Right ventricle myocardium superior (tissue), 1 donor: ENCODE measurements around the gene SIAH3. TPM values are rescaled to one million over a fixed set of nuclear protein-coding genes. Genes with fewer than 3 reads are reported as not detected.
A peak's percentile ranks its signal among the peaks of the same experiment; 100 is the strongest.

ENCODE experiments used
- ATAC-seq: fragments of 200-7000 bp; cut with Tn5 transposase; one replicate; pipeline ENCODE4 v1.9.1; 2020; ENCODE audit warnings: mild to moderate bottlenecking; ENCODE audit not compliant: poor library complexity
- DNase-seq: peaks from one replicate; pipeline ENCODE4 v3.0.0-alpha.2; 2020
- intact Hi-C: fragments of 100-400 bp; cut with DNase I; formaldehyde crosslinking; loops from one replicate; pipeline ENCODE4 v1.11.2; 2022
- total RNA-seq: library from RNA; stranded (reverse); fragmentation: NEBNext Ultra II Directional; extraction: Animal tissue kit (Norgen Biotek cat#: 25700); gene quantifications from one replicate; pipeline ENCODE4 v1.2.1, GENCODE V29; 2021
- donor health status: DM: no; HTN: yes; CAD: no; lungs with severe emphysema.

SIAH3 gene
- total RNA-seq, 1 donor from 2014 or later: not detected

DNA sequence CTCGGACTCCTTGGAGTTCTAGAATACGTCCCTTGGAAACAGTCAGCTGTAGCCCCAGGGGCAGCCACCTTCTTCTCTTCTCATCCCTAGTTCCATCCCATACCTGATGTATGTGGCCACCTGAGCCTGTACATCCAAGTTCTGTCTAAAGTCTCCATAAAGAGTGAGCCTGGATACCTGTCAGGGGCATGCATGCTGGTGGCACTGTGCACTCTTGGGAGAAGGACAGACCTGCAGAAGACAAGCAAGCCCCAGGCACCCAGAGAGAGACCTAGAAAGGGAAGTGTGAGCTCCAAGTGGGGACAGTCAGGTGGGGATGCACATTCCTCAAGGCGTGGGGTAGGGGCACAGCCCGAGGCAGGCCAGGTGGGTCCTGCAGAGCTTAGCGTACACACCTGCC, 21.4 kb downstream of the SIAH3 start:
- ATAC-seq: no peak
- intact Hi-C loops: no loop called here
- DNase-seq: no peak

DNA sequence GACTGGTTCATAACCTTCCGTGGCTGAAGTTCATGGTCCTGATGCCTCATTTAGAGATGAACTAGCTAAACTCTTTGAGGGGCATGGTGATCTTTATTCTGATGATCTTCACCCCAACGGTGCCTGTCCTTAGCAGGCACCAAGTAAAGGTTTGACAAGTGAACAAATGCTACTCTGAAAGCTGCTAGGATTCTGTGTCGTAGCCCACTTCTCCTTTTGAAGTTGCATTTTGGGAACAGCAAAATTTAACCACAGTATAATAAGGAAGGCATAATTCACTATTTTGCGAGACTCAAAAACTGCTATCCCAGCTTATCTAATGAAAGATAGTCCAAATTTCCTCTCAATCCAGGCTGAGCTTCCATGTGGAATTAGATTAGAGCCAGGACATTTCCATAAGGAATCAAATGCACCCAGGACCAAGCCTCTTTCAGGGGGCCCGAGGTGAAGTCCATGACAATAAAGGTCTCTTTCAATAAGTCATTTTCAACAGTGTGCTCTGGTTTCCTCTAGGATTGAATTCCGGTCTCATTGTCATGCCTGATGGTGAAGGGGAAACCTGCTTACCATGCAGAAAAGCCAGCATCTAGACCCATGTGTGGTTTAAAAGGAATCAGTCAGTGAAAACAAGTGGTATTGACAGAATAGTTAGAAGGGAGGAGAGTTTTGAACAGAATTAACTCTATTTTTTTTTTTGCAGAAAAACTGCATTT, 23.1 kb downstream of the SIAH3 start:
- intact Hi-C loops: no loop called here
- ATAC-seq (no peak), DNase-seq (no peak)

DNA sequence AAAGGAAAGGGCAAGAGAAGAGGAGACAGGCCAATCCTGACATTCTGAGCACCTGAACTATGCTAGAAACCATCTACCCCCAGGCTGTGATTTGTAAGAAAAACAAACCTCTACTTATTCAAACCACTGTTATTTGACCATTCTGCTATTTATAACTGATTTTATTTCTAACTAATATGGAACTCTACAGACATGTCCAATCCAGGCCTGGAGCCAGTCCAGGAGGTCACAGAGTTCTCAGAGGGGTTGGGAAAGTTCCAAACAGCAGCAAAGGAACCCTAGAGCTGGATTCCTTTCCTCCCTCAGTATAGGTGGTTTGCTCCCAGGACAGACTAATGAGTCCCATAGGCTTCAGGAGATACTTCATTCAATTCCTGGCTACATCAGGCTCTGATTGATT, 24.2 kb downstream of the SIAH3 start:
- DNase-seq: peak; percentile 73
- intact Hi-C loops: no loop called here
- peak; percentile 67 for ATAC-seq

DNA sequence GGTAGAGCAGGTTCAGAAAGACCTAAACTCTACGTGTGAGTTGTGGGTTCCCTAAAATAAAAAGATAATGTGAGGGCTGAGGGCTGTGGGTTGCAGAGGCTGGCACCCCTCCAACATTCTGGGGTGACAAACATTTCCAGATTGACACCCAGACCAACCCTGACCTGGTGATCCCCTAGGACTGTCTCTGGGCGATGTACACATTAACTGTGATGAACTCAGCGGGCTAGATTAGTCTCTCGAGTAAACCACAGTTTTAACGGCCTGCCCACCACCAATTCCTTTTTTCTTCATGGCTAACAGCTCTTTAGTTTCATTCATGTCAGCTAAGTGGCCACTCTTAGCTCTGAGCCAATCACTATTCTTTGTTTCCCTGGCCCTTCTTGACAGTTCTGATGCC, 24.8 kb downstream of the SIAH3 start:
- ATAC-seq (no peak), DNase-seq (no peak)
- intact Hi-C loops: no loop called here

DNA sequence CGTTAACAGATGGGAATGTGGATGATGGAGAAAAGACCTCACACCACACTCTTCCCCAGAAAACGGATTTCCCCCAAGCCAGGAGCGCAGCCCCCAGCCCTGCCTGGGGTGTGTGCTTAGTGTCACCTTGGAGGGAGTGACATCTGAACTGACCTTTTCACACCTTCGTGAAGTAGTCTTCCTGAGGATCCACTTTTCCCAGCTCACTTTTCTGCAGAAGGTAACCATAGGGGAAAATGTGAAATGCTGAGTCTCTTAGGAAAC, 26.2 kb downstream of the SIAH3 start:
- intact Hi-C loops: no loop called here
- no peak for ATAC-seq

DNA sequence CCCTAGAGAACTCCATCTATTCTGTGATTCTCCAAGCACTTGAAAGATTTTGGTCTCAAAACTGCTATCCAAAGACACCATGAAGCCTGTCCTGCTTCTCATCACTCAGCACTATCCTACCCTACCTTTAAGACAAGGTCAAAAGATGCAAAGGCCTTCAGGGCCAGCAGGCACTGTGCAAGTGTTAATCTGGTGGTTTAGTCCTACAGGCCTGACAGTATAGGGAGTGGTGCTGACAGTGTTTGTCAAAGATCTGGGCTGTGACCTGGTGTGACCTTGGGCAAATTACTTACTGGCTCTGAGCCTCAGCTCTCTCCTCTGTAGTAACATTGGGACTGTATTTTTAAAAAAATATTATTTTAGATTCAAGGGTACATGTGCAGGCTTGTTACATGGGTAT, 28.0 kb downstream of the SIAH3 start:
- DNase-seq: no peak
- ATAC-seq: peak; percentile 79
- intact Hi-C loops: no loop called here

More for the DNA sequence above, 26.2 kb downstream of the SIAH3 start:
- DNase-seq: no peak

DNA sequence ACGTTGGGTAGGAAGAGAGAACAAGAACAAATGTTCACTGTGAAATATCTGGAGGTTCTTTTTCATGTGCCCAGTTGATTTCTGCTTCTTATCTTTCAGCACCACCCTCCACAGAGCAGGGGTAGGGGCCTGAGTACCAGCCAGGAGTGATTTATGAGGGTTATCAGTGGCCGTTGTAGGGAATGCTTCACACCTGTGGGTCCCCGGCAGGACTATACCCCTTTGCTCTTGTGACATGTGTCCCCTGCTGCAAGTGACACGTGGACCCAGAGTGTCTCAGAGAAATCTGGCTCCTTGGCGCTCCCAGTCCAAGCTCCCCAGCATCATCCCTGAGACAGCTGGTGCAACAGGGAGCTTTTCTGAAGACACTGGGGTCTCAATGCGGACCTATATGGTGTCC, 29.7 kb downstream of the SIAH3 start:
- no peak for ATAC-seq
- DNase-seq: no peak
- intact Hi-C loops: no loop called here

DNA sequence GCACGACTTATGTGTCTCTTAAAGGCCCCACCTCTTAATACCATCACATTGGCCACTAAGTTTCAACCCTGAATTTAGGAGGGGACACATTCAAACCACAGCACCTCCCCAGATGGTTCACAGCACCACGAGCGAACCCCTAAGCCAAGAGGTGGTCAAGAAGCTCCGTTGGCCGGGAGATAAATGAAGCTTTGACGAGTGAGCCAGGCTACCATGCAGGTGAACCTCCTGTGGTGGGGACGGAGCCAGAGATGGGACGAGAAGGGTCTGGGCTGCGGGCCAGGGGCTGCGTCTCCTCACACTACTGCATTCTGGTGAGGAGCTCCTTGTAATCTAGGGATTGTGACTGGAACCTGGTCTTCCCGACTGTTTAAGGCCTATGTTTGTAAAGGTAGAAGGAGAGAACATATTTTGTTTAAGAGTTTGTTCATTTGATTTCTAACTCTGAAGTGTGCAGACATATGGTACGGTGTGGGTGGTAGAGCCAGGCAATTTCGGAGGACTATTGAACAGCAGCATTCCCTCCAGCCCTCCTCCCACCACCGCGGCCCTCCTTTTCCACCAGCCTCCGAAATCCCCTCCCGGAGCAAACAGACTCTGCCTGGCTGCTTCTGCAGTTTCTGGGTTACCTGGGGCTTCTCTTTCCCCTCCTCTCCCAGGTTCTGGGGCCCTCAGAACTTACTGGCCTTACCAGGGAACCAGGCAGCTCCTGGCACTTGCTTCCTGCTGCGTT, 31.3 kb downstream of the SIAH3 start:
- no peak for ATAC-seq
- no peak for DNase-seq
- intact Hi-C loops: no loop called here

DNA sequence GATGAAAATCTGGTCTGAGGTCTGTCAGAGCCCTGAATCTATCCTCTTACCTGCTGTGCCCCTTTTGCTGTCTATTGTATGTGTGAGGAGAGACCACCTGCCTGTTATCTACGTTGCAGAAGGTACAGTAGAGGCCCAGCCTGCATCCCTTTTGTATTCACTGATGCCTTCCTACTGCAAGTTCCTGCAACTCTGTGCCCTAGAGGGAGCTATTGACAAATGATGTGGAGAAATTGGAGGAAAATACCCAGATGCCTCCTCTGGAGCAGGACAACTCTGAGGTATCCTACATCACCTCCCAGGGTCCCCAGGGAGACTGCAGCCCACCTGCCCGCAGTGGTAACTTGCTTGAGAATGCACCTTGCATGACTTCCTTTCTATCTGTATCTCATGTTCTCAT, 33.7 kb downstream of the SIAH3 start:
- DNase-seq (no peak), ATAC-seq (no peak)
- intact Hi-C loops: no loop called here

DNA sequence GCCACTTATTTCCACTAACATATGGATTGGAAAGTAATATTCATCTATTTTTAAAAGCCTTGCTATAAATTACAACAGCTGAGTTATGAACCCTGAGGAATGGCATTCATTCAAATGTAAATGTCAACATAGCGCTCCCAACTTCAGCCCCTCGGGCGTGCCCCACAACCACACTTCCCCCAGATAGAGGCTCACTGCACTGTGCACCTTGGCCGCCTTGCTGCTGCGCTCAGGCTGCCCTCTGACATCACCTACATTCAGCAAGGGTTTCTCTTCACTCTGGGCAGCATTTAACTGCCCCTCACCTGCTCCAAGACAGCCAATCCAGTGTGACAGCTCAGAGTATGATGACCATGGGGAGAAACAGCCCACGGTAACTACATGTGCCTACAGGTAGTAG, 35.1 kb downstream of the SIAH3 start:
- intact Hi-C loops: no loop called here
- no peak for DNase-seq
- no peak for ATAC-seq

DNA sequence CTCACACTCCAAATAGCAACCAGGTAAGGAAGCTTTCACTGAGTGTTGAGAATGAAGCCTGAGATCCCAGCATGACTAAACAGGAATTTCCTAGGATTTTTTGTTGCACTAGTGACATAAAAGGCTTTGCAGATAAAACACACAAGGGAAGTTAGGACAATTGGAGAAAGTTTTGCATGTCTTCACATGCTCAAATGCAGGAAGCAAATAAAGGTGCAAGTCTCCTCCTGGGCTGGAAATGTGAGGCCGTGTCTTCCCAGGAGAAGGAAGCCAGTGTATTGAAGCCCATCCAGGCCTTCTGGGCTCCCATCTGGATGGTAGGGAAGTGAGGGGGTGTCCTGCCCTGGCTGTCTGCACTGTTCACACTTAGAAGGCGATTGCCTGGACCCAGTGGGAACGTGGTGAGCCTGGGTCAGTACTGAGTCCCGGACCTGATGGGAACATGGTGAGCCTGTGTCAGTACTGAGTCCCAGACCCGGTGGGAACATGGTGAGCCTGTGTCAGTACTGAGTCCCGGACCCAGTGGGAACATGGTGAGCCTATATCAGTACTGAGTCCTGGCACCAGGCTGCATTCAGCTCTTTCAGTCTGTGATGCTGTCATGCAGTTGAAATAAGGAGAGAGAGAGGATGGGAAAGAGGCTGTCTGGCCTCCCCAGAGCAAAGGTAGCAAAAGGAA, 38.7 kb downstream of the SIAH3 start:
- DNase-seq: no peak
- intact Hi-C loops: no loop called here
- peak; percentile 60 for ATAC-seq

DNA sequence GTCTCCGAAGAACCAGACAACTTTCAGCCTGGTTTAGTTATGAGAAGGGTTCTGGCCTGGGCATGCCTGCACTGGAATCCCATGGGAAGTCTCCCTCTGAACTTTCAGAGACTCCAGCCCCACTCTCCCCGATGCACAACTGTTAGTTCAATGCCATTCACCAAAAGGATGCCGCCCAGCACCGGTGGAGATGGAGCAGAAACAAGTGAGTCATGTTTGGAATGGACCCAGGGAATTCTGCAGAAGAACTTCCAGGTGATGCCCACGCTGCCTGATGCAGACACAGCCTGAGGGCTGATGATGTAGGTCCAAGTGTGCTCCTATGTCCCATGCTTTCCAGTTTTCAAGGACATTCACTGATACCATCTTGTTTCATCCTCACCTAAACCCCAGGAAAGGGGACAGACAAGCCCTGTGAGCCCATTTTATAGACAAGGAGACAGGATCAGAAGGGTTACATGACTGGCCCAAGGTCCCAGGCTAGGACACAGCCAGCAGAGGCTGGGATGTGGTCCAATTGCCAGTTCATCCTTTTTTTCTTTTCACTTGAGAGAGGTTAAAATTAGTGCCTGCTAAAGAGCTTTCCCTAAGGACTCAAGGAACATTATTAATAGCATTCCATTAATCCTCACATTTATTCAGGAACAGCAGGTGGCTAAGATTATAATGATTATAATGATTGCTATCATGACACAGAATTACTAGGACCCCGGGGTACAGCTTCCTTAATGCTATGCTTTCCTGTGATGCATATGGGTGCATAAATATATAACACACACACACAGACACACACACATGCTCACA, 39.5 kb downstream of the SIAH3 start:
- DNase-seq (no peak), ATAC-seq (peak; percentile 28)
- intact Hi-C loops: no loop called here

DNA sequence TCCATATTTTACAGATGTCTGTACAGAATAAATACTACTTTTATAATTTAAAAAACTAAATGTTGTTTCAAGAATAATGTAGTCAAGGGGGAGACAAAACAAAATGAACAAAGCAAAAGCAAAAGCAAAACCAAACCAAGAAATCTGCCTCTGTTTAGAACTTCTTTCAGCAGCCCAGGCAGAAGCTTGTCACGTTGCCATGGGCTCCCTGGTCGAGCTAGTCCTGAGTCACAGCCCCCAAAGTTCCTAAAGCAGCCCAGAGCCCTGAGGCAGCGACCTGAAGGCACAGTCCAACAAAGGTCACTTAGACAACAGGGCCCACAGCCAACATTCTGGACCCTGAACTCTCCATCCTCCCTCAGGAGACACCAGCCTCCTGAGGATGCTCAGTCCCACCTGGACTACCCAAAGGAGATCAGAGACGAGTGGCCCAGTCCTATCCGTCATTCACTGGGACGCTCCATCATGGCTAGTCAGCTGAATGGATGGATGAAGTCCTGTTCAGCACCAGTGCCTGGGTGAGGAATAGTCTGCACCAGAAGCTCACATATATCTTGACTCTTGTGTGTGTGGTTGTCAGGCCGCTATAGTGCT, 41.7 kb downstream of the SIAH3 start:
- intact Hi-C loops: no loop called here
- no peak for DNase-seq
- ATAC-seq: no peak

DNA sequence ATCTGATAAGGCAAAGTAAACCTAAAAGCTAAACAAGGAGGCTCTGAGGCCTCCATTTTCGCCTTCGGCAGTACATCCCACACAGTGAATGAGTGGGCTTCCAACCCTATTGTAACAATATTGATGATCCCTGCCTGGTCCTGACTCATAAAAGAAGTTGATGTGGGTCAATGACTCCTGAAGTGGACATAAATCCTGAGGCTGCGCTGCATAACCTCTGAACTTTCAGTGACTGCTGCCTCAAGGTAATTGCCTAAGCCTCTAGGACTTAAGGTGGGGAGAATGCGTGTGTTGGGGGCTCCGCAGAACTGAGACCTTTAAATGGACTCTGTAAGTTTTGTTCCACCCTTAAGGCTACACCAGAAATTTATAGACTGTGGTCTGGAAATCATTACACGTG, 42.6 kb downstream of the SIAH3 start:
- intact Hi-C loops: no loop called here
- no peak for ATAC-seq
- no peak for DNase-seq

DNA sequence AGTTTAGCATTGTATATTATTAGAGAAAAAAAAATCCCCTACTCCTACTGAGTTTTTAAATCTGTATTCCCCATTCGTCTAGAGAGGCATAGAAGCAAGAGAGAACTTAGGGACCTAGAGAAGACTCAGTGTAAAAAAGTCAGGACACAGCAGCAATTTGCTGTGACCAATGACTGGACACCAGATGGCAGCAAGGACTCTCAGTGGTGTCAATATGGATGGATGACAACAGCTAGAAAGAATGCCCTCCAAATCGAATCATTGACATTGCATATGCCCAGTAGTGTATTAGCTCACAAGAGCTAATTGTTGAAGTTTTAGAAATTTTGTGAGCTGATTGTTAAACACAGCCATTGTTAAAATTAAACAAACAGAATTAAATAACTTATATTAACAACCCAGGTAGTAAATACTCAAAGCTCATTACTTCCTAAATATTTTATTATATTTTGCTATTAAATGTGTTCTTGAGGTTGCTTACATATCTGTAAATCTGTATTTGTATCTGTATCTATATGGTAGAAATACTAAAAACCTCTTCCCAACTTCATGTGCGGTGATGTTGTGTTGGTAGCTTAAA, 43.9 kb downstream of the SIAH3 start:
- intact Hi-C loops: no loop called here
- DNase-seq (no peak), ATAC-seq (peak; percentile 88)

DNA sequence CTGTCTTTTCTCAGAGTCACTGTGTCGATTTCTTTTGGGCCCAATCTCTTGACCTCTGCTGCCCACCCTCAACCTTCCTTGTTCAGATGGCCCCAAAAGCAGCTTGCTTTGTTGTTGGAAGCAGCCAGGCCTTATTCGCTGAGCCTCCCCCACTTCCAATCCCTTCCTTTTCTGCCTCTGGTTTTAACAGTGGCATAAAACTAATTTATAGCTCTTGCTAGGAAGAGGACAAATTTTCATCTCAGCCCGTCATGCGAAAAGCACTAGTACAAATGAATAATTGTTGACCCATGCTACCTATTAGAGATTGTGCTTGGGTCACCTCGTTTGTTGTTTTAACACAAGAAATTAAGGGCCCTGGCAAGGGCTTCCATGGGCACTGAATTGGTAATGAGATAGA, 51.1 kb downstream of the SIAH3 start:
- intact Hi-C loops: no loop called here
- ATAC-seq: no peak
- DNase-seq: no peak

DNA sequence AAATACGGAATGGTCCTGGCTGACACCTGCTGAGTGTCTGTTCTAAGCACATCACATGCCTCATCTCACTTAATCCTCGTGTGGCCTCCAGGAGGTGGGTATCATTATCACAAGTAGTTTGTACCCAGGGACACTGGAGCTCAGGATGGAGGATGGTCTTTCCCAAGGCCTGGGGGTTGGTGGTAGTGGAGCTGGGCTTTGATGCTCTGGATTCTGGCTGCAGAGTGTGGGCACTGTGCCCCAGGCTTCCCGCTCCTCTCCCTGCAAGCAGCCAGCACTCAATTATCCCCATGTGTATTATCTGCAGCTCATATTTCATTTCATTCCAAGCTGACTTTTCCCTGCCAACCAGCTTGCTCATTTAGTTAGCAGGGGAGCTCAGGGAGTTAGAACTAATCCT, 52.1 kb downstream of the SIAH3 start:
- intact Hi-C loops: no loop called here
- ATAC-seq: peak; percentile 88
- DNase-seq: peak; percentile 68

DNA sequence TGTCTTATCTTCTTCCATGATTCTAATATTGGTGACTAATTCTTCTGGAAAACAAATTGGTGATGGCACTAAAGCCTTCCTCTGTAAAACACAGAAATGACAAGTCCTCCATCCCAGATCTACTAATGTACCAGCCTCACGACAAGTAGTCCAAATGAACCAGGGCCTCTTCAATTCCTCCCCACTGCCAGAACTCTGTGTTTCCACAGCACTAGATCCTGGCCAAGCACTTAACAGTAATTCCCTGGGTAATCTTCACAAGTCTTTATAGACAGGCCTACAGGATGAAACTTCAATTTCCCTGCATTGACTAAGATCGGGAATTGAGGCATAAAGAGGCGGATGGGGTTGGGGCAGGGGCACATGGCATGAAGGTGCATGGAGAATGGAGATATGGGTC, 52.7 kb downstream of the SIAH3 start:
- intact Hi-C loops: no loop called here
- no peak for DNase-seq
- ATAC-seq: peak; percentile 75
